Measurements from ENCODE around the gene ZNF425. TPM values are rescaled to one million over a fixed set of nuclear protein-coding genes. Genes with fewer than 3 reads are reported as not detected.
"Not testable (repeated sequence)": the region's sequence is repeated elsewhere in the genome, so short reads cannot be mapped to it uniquely, and the experiment has no call there.

ZNF425 gene, protein sequence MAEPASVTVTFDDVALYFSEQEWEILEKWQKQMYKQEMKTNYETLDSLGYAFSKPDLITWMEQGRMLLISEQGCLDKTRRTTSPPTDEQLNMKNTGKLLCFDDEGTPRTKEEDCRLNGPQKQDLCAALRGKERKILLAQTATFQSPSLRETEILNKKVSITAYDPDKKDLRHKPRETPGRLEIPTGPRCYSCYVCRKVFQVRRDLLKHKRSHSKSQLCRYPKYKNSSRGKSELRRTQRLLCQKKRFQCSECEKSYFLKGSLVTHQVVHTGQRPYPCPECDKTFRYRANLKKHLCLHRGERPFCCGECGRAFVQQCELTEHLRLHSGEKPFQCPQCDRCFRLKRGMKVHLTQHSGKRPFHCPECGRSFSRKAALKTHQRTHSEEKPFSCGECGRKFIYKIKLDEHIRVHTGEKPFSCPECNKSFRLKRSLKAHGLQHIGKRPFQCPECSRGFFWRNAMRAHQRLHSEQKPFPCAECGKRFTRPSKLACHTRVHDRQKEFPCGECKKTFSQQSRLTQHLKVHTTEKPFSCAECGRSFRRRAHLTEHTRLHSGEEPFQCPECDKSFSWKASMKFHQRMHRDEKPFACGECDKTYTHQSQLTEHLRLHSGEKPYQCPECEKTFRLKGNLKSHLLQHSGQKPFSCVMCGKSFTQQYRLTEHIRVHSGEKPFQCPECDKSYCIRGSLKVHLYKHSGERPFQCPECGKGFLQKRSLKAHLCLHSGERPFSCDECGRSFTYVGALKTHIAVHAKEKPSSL
- 3.4 TPM for polyA plus RNA-seq (2013, experiment 1 of 2; ENCODE audit: insufficient read length)
- 3.9 TPM for polyA plus RNA-seq (2013, experiment 2 of 2; ENCODE audit: insufficient read length)

DNA sequence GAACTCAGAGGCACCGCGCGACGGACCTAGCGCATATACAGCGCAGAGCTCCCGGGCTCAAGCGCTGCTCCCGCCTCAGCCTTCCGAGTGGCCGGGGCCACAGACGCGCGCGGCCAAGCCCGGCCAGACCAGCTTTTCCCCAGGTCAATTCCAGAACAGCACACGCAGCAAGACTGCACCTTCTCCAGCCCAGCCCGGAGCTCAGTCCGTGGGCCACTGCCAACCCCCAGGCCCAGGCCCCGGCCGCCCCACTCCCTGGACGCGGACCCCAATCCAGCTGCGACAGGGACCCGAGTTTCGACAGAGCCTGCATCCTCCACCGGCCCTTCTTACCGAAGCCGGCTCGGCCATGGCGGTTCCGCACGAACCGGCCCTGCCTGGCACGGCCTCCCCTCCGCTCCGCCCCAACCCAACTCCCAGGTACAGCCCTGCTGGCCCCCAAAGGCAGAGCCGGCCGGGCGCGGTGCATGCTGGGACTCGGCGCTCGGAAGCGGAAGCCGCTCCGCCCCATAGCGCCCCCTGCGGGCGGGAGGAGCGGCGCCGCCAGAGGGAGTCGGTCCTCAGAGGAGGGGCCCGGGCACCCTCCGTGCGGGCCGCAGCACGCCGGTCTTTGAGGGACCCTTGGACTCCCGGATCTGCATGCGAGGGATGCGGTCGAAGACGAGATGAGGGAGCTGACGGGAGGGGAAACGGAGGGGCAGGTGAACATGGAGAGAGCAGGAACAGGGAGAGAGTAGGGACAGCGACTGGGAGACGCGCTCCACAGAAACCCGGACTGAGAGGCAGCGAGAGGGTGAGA is at the start of gene ZNF425:
Gene ZNF425 (minus strand): TSS at position 462 of the 799 bp plus-strand sequence. CDS start 111 bp downstream, at position 351.
- peak; percentile 91 for DNase-seq

DNA sequence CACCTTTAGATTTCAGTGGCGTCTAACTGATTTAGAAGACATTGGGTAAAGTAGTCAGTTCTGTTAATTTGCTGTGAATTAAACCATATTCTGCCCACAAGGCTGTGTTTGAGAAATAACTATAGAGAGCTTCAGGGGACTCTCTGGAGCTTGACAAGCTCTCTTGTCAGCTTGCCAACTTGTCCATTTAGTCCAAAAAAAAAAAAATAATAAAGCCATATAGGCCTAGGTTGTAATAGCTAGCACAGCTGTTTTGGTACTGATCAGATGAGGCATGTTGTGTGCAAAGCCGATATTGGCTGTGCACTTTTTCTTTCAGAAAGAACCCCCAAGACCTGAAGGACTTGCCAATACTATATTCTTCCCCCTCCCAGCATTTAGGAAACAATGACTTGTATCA is 49.0 kb upstream of the ZNF425 start:
- no peak for DNase-seq

DNA sequence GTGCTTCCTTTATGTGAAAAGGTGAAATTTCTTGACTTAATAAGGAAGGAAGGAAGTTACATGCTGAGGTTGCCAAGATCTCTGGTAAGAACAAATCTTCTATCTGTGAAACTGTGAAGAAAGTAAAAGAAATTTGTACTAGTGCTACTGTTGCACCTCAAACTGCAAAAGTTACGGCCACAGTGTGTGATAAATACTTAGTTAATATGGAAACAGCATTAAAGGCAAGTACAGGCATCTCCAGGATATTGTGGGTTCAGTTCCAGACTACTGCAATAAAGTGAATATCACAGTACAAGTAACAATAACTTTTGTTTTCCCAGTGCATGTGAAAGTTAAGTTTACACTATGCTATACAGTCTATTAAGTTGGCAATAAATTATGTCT is 46.4 kb upstream of the ZNF425 start:
- no peak for DNase-seq

DNA sequence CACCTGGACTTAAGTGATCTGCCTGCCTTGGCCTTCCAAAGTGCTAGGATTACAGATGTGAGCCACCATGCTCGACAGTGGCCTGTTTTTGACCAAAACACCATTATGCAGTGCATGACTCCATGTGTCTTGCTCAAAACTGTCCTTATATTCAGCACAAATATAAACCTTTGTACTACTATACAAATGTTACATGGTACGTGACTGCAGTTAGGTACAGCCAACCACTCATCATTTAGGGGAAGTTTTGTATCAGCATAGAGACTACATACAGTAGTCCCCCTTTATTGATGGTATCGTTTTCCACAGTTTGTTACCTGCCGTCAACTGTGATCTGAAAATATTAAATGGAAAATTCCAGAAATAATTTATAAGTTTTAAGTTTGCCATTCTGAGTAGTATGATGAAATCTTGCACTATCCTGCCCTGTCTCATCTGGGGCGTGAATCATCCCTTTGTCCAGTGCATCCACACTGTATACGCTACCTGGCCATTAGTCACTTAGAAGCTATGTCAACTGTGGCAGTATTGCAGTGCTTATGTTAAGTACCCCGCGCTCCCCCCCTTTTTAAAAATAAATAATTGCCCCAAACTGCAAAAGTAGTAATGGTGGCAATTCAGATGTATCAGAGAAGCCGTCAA is 45.9 kb upstream of the ZNF425 start:
- DNase-seq = peak; percentile 47

DNA sequence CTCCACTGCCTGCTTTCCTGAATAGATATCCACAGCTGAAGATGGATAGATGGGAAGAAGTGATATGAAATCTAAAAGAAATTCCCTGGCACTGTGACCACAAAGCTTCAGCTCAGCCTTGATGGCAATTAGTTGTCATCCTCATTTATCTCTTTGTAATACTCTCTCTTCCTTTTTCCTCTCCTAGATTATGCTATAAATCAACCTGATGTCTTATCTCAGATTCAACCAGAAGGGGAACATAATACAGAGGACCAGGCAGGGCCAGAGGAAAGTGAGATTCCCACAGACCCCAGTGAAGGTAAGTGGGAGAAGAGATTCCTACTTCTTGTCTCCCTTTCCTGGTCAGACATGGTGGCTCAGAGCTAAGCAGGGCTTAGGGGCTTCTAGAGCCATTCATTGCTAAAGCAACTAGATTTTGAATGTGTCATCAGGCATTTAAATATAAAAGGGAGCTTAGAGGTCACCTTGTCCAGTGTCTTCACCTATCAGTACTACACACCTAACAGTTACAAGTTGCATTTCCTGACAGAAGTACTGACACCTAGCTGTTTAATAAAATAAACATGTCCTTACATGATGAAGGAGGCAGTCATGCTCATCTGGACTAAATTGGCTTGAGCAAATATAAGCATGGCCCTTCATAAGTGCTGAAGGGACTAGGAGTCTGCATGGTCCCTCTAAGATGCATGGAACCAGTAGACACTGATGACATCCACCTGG is 40.7 kb upstream of the ZNF425 start:
- no peak for DNase-seq

DNA sequence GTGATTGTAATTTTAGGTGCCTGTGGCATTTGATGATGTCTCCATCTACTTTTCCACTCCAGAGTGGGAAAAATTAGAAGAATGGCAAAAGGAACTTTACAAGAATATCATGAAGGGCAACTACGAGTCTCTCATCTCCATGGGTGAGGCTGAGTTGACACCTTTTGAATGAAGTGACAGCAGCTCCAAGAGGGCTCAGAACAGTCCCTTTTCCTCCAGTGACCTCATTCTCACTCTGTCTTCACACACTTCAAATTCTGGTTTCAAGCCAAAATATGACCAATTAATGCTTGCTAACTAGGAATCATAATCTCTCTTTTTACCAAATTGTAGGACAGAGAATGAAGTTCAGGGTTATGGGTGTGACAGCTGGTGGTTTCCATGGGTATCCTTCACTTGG is 40.0 kb upstream of the ZNF425 start:
- DNase-seq = no peak

DNA sequence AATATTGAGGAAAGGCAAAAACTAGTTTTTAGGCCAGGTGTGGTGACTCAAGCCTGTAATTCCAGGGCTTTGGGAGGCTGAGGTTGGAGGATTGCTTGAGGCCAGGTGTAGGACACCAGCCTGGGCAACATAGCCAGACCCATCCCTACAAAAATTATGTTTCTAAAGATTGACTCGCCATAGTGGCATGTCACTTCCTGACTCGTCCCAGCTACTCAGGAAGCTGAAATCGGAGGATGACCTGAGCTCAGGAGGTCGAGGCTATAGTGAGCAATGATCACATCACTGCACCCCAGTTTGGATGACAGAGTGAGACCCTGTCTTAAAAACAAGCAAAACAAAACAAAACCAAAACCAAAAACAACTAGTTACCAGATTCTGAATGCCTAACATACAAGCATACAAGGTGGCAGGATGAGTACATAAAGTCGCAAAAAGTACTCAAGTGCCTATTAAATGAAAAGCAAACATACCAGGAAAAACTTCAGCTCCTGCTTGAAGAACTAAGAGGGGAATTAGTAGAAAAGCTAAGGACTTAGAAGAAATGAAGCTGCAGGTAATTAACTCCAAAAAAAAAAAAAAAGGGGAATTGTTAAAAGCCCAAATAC is 35.2 kb upstream of the ZNF425 start:
- peak; percentile 25 for DNase-seq

DNA sequence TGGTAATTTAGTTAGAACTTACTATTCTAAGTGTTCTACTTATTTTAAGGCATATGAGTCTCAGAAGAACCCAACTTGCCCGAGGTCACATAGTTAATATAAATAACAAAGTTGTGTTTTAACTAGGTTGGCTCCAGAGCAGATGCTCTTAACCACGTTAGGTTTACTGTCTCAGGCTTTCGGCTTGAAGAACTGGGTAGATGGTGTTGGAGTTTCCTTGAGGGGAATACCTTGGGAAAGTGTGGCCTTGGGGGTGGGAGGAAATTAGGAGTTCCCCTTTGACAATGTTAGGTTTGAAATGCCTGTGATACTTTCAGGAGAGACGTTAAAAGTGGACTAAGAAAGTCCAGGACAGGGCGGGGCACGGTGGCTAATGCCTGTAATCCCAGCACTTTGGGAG is 30.8 kb upstream of the ZNF425 start:
- no peak for DNase-seq

DNA sequence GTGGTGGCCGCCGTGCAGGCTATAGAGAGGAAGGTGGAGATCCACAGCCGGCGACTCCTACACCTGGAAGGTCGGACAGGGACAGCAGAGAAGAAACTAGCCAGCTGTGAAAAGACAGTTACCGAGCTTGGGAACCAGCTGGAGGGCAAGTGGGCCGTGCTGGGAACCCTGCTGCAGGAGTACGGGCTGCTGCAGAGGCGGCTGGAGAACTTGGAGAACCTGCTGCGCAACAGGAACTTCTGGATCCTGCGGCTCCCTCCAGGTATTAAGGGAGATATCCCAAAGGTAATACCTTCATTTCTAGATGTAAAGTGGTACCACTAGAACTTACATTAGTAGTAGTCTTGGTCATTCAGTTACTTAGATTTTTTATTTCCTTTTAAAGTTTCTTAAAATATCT is 27.9 kb upstream of the ZNF425 start:
- DNase-seq = no peak

DNA sequence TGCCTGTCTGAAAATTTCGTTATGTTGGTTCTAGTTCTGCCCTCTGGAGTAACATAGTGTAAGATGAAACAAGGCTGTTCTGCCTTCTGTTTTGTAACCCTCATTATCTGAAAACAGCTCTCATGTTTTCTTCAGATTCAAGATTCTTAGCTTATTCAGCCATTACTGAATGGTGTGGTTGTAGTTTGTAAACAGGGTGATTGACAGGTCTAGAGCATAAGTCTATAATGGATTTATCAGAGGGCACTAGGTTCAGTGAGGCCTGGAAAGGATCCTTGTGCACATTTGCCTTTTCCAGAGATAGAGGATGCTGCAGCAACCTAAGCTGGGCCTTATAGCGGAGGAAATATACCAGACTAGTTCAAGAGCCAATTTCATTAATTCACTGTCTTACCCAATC is 27.2 kb upstream of the ZNF425 start:
- no peak for DNase-seq

DNA sequence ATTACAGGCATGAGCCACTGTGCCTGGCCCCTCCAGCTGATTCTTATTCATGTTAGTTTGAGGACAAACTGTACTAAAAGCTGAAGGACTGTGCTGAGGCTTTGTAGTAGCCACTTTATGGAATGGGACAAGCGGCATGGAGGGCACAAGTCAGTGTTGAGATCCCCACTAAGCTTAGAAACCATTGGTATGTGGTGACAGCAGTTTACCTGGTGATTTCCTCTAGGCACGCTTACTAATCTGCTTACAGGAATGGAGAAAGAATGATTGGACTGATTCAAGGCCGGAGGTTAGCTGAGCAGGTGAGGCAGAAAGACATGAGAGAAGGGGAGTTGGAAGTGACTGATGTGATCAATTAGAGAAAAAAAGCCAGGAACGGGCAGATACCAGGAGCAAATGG is 24.9 kb upstream of the ZNF425 start:
- no peak for DNase-seq

DNA sequence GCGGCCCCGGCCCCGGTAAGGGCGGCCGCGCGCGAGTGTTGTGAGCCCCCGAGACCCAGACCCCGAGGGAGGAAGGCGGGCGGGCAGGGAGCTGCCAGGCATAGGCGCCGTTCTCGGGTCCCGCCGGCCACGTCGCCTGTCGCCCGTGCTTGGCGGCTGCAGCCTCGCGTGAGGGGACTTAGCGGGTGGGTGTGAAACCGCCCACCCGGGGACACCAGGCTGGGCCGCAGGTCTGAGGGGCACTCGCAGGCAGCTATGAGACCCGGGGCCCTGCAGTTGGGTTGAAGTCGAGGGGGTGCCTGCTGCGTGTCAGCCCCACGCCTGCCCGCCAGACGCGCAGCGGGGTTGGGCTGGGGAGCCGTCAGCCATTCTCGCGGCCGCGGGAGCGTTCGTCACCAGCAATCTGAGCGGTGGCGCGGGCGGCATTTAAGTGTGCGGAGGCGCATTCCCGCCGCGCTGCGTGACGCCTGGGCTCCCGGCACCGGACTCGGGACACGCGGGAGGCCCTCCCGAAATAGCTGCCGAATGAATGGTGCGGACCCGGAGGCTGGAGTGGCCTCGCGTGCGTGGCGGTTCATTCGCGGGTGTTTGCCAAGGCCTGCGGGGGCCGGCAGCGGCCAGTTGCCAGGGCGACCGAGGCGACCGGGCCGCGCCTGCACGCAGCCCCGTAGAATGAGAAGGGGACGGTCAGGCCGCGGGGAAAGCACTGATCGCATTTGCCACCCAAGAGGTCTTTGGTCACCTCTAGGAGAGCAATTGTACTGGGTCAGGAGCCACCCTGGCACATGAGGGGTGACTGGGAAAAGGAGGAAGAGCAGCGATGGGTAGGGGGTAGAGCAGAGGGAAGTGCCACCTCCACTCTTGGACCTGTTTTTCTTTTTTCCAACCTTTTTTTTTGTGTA is 21.9 kb upstream of the ZNF425 start:
- DNase-seq = peak; percentile 39

DNA sequence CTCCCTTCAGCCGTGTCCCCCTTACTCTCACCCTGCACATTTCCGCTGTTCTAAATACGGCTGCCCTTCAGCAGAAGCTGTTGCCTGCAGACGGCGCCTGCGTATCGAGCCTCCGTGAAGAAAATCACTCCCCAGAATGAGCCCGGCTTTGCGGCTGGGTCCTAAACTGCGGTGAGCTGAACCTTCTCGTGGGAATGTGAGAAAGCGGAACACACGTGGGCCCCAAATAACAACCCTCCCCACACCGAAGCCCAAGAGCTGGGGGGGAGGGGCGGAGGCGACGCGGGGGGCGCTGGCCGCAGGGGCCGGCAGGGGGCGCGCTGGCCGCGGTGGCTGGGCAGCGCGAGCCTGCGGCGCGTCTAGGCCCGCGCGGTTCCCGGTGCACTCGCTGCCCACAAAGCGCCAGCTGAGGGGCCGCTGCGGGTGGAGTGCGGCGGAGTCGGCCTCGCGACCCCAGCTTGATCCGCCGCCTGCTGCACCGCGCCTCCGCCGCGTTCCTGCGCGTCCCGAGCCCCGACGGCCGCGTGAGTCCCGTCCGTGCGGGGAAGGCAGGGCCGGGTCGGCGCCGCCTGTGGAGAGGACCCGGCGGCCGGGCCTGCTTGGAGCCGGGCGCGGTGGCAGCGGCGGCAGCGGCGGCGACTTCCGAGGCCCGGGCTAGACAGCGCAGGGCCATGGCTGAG is 21.1 kb upstream of the ZNF425 start, which contains the start of gene ZNF398:
Gene ZNF398 (plus strand): TSS at position 382 of the 680 bp plus-strand sequence. CDS start 290 bp downstream, at position 672.
- DNase-seq = peak; percentile 80

DNA sequence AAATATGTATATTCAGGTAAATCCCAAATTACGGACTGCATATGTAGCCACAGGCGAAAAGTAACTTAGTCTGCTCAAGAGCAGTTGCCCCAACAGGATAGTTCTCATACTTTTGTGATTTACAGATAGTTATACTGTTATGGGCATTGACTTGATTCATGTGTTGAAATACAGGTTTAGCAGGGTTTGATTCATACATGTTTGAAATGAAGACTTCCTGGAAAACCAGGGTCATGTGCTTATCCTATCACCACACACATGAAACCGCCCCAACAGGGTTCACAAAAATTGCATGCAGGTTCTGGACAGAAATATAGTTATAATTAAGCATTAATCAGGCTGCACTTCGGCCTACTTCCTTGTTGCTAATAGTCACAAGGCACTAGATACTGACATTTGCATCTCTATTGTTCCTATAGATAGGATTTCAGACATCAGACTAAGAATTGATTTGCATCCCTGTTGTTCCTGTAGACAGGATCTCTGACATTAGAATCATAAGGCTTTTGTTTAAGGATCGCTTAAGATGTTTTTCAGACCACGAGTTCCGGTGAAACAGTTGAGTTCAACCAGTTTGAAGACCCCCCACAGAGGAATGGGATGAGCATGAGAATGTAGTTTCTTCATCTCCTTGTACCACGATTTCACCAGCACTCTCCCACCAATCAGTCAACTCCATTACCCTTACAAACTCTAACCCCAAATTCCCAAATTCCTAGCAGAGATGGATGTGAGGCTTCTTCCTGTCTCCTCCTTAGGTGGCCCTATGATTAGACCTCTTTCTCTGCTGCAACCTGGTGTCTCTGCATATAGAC is 19.1 kb upstream of the ZNF425 start:
- no peak for DNase-seq

DNA sequence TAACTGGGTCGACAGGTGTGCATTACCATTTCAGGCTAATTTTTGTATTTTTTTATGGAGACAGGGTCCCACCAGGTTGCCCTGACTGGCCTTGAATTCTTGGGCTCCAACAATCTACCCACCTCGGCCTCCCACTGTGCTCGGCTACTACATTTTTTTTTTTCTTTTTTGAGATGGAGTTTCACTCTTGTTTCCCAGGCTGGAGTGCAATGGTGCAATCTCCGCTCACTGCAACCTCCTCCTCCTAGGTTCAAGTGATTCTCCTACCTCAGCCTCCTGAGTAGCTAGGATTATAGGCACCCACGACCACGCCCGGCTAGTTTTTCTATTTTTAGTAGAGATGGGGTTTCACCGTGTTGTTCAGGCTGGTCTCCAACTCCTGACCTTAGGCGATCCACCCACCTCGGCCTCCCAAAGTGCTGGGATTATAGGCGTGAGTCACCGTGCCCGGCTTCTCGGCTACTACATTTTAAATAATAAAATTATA is 18.4 kb upstream of the ZNF425 start:
- not testable (repeated sequence) for DNase-seq

DNA sequence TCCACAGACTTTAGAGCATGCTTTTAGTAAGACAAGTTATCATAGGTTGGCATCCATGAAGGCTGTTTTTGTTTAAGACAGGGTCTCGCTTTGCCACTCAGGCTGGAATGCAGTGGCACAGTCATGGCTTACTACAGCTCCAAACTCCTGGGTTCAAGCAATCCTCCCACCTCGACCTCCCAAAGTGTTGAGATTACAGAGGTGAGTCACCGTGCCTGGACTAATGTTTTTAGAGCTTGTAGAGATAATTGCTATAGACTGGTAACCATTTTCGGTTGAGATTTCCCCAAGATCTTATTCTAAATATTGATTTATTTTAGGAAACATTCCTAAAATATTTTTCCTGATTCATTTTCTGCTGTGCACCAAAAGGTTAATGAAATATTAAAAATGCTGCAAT is 15.8 kb upstream of the ZNF425 start:
- no peak for DNase-seq

DNA sequence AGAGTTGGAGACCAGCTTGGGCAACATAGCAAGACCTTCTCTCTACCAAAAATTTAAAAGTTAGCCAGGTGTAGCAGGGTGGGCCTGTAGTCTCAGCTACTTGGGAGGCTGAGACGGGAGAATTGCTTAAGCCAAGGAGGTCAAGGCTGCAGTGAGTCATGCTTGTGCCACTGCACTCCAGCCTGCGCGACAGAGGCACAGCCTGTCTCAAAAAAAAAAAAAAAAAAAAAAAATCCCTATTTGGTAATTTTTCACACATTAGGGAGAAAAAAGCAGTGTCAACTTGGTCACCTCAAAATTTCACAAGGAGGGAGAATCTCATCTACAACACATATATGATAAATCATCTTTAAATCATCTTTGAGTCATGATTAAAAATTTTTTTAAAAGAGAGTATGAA is 14.7 kb upstream of the ZNF425 start:
- DNase-seq = no peak

DNA sequence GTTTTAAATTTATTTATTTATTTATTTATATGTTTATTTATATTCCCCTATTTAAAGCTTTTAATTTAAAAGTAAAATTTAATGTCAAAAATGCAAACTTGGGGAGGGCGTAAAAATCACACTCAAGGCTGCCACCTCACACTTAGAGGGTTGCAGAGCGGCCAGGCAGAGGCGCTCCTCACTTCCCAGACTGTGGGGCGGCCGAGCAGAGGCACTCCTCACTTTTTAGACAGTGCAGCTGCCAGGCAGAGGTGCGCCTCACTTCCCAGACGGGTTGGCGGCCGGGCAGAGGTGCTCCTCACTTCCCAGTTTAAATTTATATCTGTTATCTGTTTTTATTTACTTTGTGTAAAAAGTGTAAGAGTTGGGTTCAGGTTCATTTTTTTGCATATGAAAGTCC is 10.0 kb upstream of the ZNF425 start:
- no peak for DNase-seq
